Endodermal cell (in vitro differentiated cells): ENCODE results near the gene ADAM30. TPM values are rescaled to one million over a fixed set of nuclear protein-coding genes. Genes with fewer than 3 reads are reported as not detected.
"Not testable (repeated sequence)": the region's sequence is repeated elsewhere in the genome, so short reads cannot be mapped to it uniquely, and the experiment has no call there.

Source experiments
- DNase-seq: peaks from one replicate; pipeline ENCODE4 v3.0.0-alpha.2; 2017
- H3K27ac ChIP-seq: 2 replicates; pipeline ENCODE4 v1.5.1; 2013; ENCODE audit warnings: mild to moderate bottlenecking, low read depth, low read length, moderate library complexity
- H3K27me3 ChIP-seq: 2 replicates; pipeline ENCODE4 v1.6.1; 2013; ENCODE audit warnings: mild to moderate bottlenecking, low read length, moderate library complexity; ENCODE audit not compliant: insufficient read depth, control insufficient read depth, poor library complexity, severe bottlenecking
- H3K36me3 ChIP-seq: 2 replicates; pipeline ENCODE4 v1.7.0; 2013; ENCODE audit warnings: mild to moderate bottlenecking, low read length, moderate library complexity; ENCODE audit not compliant: control insufficient read depth, insufficient read depth
- H3K4me1 ChIP-seq: one replicate; pipeline ENCODE4 v1.7.0; 2013; ENCODE audit warnings: low read length; ENCODE audit not compliant: control insufficient read depth, insufficient read depth
- H3K4me3 ChIP-seq: 2 replicates; pipeline ENCODE4 v1.5.1; 2013; ENCODE audit warnings: mild to moderate bottlenecking, low read length, moderate library complexity
- H3K9ac ChIP-seq: 2 replicates; pipeline ENCODE4 v1.6.1; 2013; ENCODE audit warnings: mild to moderate bottlenecking, low read length, moderate library complexity; ENCODE audit not compliant: poor library complexity, severe bottlenecking; ENCODE audit errors: extremely low read depth
- H3K9me3 ChIP-seq: 2 replicates; pipeline ENCODE4 v1.6.1; 2013; ENCODE audit warnings: mild to moderate bottlenecking, low read length, moderate library complexity; ENCODE audit not compliant: control insufficient read depth
- H3K27ac Mint-ChIP-seq: 2 replicates; pipeline ENCODE4 v1.8.0; 2020; ENCODE audit warnings: mixed read lengths
- H3K27me3 Mint-ChIP-seq: 2 replicates; pipeline ENCODE4 v1.8.0; 2021; ENCODE audit warnings: mild to moderate bottlenecking, mixed read lengths; ENCODE audit not compliant: insufficient read depth
- H3K36me3 Mint-ChIP-seq: 2 replicates; pipeline ENCODE4 v1.8.0; 2020; ENCODE audit warnings: low read depth, mixed read lengths
- H3K4me1 Mint-ChIP-seq: 2 replicates; pipeline ENCODE4 v1.8.0; 2020; ENCODE audit warnings: mixed read lengths
- H3K4me3 Mint-ChIP-seq: 2 replicates; pipeline ENCODE4 v1.8.0; 2020; ENCODE audit warnings: mild to moderate bottlenecking, moderate library complexity, mixed read lengths
- H3K9me3 Mint-ChIP-seq: 2 replicates; pipeline ENCODE4 v1.8.0; 2020; ENCODE audit warnings: mild to moderate bottlenecking, mixed read lengths
- WGBS, 2 experiments: methylation state at CpG; one replicate each; pipeline versions ENCODE4 v1.1.5 to v1.1.7; 2013; ENCODE audit warnings: missing lambda C conversion rate in 2 of 2, mixed read lengths in 1 of 2; ENCODE audit not compliant: insufficient coverage in 1 of 2, insufficient read length in 1 of 2; 5-methylcytosine and 5-hydroxymethylcytosine counted together
- total RNA-seq, 2 donors: library from RNA; stranded (reverse); fragmentation: NEBNext Ultra II Directional in 1 of 2; extraction: Animal tissue kit (Norgen Biotek cat#: 25700) in 1 of 2; gene quantifications; 2 replicates in 1 of 2; 3 replicates in 1 of 2; pipeline ENCODE4 v1.2.1, GENCODE V29; 2021
- TF ChIP-seq, protein P1 (sequence below): fragments of 200-600 bp; sonication (generic); conservative IDR thresholded peaks from 2 replicates; pipeline ENCODE4 v1.5.0; 2021; ENCODE audit warnings: antibody characterized with exemption, mild to moderate bottlenecking

The ADAM30 gene
- total RNA-seq, 2 donors from 2014 or later, result not detected

- Mint-ChIP-seq H3K4me3 (no peak overlapping the region), H3K36me3 (no peaks in the 10 kb centered on the region), H3K27ac (no peak overlapping the region), H3K9me3 (peaks cover 1% of the 10 kb centered on the region), H3K4me1 (peaks cover 12% of the 10 kb centered on the region), H3K27me3 (peaks cover 3% of the 10 kb centered on the region)
- Histone ChIP-seq H3K9me3 (peaks cover under 1% of the 10 kb centered on the region), H3K27ac (no peak overlapping the region), H3K27me3 (no peaks in the 10 kb centered on the region), H3K4me1 (peaks cover 3% of the 10 kb centered on the region), H3K36me3 (no peaks in the 10 kb centered on the region), H3K9ac (no peak overlapping the region), H3K4me3 (no peak overlapping the region)
- 97 to 100% methylated on average over 2 of the region's 2 CpGs for WGBS, 2 experiments
- TF ChIP-seq, protein P1, sequence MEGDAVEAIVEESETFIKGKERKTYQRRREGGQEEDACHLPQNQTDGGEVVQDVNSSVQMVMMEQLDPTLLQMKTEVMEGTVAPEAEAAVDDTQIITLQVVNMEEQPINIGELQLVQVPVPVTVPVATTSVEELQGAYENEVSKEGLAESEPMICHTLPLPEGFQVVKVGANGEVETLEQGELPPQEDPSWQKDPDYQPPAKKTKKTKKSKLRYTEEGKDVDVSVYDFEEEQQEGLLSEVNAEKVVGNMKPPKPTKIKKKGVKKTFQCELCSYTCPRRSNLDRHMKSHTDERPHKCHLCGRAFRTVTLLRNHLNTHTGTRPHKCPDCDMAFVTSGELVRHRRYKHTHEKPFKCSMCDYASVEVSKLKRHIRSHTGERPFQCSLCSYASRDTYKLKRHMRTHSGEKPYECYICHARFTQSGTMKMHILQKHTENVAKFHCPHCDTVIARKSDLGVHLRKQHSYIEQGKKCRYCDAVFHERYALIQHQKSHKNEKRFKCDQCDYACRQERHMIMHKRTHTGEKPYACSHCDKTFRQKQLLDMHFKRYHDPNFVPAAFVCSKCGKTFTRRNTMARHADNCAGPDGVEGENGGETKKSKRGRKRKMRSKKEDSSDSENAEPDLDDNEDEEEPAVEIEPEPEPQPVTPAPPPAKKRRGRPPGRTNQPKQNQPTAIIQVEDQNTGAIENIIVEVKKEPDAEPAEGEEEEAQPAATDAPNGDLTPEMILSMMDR, result no peak
- no peak for DNase-seq
Observed at GRCh38 chr1:119861547-119861946, 34.8 kb downstream of the ADAM30 start.

DNA sequence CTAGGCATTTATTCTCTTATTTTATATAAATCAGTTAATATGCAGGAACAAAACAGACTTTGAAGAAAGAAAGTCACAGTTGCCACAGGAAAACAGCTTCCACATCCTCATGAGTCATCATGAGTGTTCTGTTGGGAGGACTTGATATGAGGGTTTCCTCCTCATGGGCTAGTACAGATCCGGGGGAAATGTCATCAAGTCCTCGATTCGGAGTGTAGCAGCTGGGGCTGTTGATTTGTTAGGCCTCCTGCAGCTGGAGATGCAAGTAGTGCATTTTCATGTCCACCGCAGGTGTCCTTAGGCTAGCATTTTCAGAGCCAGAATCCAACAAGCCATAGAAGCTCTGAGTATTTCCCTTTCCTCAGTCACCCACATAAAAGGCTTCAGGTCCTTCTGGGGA is 36.7 kb downstream of the ADAM30 start:
- Mint-ChIP-seq H3K9me3 (peaks cover 1% of the 10 kb centered on the region), H3K4me3 (no peak overlapping the region), H3K36me3 (no peaks in the 10 kb centered on the region), H3K27me3 (peaks cover 3% of the 10 kb centered on the region), H3K4me1 (peaks cover 16% of the 10 kb centered on the region), H3K27ac (no peak overlapping the region)
- Histone ChIP-seq H3K4me1 (peaks cover 3% of the 10 kb centered on the region), H3K9ac (no peak overlapping the region), H3K9me3 (peaks cover 13% of the 10 kb centered on the region), H3K27ac (no peak overlapping the region), H3K4me3 (no peak overlapping the region), H3K27me3 (no peaks in the 10 kb centered on the region), H3K36me3 (no peaks in the 10 kb centered on the region)
- TF ChIP-seq, protein P1, result no peak
- no peak for DNase-seq
- 80 to 94% methylated on average over 3 to 4 of the region's 4 CpGs for WGBS, 2 experiments

GRCh38 chr1:119858556-119859214 is 37.6 kb downstream of the ADAM30 start:
- not testable (repeated sequence) for H3K36me3 Mint-ChIP-seq, H3K27ac Mint-ChIP-seq, H3K4me3 ChIP-seq, DNase-seq, H3K4me1 ChIP-seq, H3K27me3 ChIP-seq, H3K9me3 Mint-ChIP-seq, H3K27ac ChIP-seq, H3K4me3 Mint-ChIP-seq, H3K36me3 ChIP-seq, H3K9ac ChIP-seq, H3K27me3 Mint-ChIP-seq
- peaks cover 17% of the 10 kb centered on the region for H3K4me1 Mint-ChIP-seq
- H3K9me3 ChIP-seq, result peaks cover 16% of the 10 kb centered on the region
- 89 to 90% methylated on average over 2 to 4 of the region's 4 CpGs for WGBS, 2 experiments

- Mint-ChIP-seq H3K27ac (no peak overlapping the region), H3K4me3 (no peak overlapping the region), H3K36me3 (no peaks in the 10 kb centered on the region), H3K4me1 (peaks cover 17% of the 10 kb centered on the region), H3K9me3 (peaks cover 1% of the 10 kb centered on the region), H3K27me3 (peaks cover under 1% of the 10 kb centered on the region)
- no peak for DNase-seq
- TF ChIP-seq, protein P1, result no peak
- WGBS, 2 experiments, result 93 to 94% methylated on average over 2 of the region's 2 CpGs
- Histone ChIP-seq H3K9me3 (peaks cover 16% of the 10 kb centered on the region), H3K4me3 (no peak overlapping the region), H3K9ac (no peak overlapping the region), H3K36me3 (no peaks in the 10 kb centered on the region), H3K27ac (no peak overlapping the region), H3K27me3 (no peaks in the 10 kb centered on the region), H3K4me1 (peaks cover 3% of the 10 kb centered on the region)
Observed at GRCh38 chr1:119858126-119858525, 38.2 kb downstream of the ADAM30 start.
